Measurements from ENCODE around the gene GRIK3.

GRIK3 gene

GRCh38 chr1:37001703-37002102, 32.6 kb downstream of the GRIK3 start:
- H2AK5ac ChIP-seq (ENCODE audit: low read length, severe bottlenecking): no peak overlapping the region
- no peaks in the 10 kb centered on the region for H3K36me3 ChIP-seq (ENCODE audit: control insufficient read depth in 1 of 2, insufficient read depth in 2 of 2, low read depth in 1 of 2, low read length in 2 of 2)
- no peak overlapping the region for H3K4me3 ChIP-seq (ENCODE audit: insufficient read depth in 1 of 2, low read depth in 1 of 2, low read length in 2 of 2)
- H3K9me3 ChIP-seq (ENCODE audit: control insufficient read depth, low read length): no peaks in the 10 kb centered on the region
- peaks cover 0 to 8% of the 10 kb centered on the region in 2 experiments for H3K27me3 ChIP-seq (ENCODE audit: control insufficient read depth in 1 of 2, insufficient read depth in 1 of 2, low read length in 2 of 2)
- H3K9ac ChIP-seq (ENCODE audit: low read length): no peak overlapping the region
- no peak overlapping the region for H3K4me2 ChIP-seq (ENCODE audit: low read length, poor library complexity, severe bottlenecking)
- WGBS: 46% methylated on average over 2 of the region's 2 CpGs
- H3K18ac ChIP-seq (ENCODE audit: low read depth in 1 of 2, low read length in 2 of 2): no peak overlapping the region
- H2BK5ac ChIP-seq (ENCODE audit: low read depth, low read length, poor library complexity, severe bottlenecking): no peak overlapping the region
- no peaks in the 10 kb centered on the region for H3K4me1 ChIP-seq (ENCODE audit: control insufficient read depth, insufficient read depth, low read depth, low read length)
- no peak overlapping the region for H4K91ac ChIP-seq (ENCODE audit: low read length)
- H3K4ac ChIP-seq (ENCODE audit: low read depth in 1 of 2, low read length in 2 of 2): no peak overlapping the region
- no peak overlapping the region for H2AFZ ChIP-seq (ENCODE audit: low read depth, low read length)
- H2BK12ac ChIP-seq (ENCODE audit: low read length in 2 of 2): no peak overlapping the region
- no peak overlapping the region for H3K14ac ChIP-seq (ENCODE audit: low read length in 2 of 2)
- H3K23ac ChIP-seq (ENCODE audit: low read length in 2 of 2): no peak overlapping the region
- H2BK120ac ChIP-seq (ENCODE audit: low read depth, low read length): no peak overlapping the region
- H3K27ac ChIP-seq (ENCODE audit: low read length, poor library complexity, severe bottlenecking): no peak overlapping the region
- H4K8ac ChIP-seq (ENCODE audit: low read length): no peak overlapping the region
- DNase-seq: no peak
- no peaks in the 10 kb centered on the region for H3K79me1 ChIP-seq (replicated peaks; ENCODE audit: low read length, poor library complexity, severe bottlenecking)
- H2BK15ac ChIP-seq (ENCODE audit: low read depth, poor library complexity, severe bottlenecking): no peak overlapping the region

DNA sequence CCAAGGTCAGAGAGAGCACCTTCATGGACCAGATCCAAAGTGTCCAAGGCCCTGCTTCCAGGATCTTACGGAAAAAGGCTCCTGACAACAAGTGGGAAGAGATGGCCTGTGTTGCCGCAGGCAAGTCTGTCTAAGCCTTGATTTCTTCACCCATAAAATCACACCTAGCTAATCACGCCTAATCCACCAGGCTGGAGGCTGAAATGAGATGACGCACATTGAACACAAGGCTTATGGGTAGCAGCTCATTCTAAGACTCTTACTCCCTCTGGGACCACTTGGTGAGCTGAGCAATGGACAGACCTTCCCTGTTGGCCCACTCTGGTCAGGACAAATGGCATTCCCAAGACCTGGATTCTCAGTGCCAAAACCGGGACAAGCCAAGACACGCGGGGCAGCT, 38.2 kb downstream of the GRIK3 start:
- Histone ChIP-seq H3K4ac (ENCODE audit: low read depth in 1 of 2, low read length in 2 of 2) (no peak overlapping the region), H3K4me1 (ENCODE audit: control insufficient read depth, insufficient read depth, low read depth, low read length) (no peaks in the 10 kb centered on the region), H3K79me1 (replicated peaks; ENCODE audit: low read length, poor library complexity, severe bottlenecking) (no peaks in the 10 kb centered on the region), H2BK5ac (ENCODE audit: low read depth, low read length, poor library complexity, severe bottlenecking) (no peak overlapping the region), H2AK5ac (ENCODE audit: low read length, severe bottlenecking) (no peak overlapping the region), H2AFZ (ENCODE audit: low read depth, low read length) (no peak overlapping the region), H3K18ac (ENCODE audit: low read depth in 1 of 2, low read length in 2 of 2) (no peak overlapping the region), H3K23ac (ENCODE audit: low read length in 2 of 2) (no peak overlapping the region), H3K9me3 (ENCODE audit: control insufficient read depth, low read length) (no peaks in the 10 kb centered on the region), H3K27me3 (ENCODE audit: control insufficient read depth in 1 of 2, insufficient read depth in 1 of 2, low read length in 2 of 2) (peaks cover 0 to under 1% of the 10 kb centered on the region in 2 experiments), H3K36me3 (ENCODE audit: control insufficient read depth in 1 of 2, insufficient read depth in 2 of 2, low read depth in 1 of 2, low read length in 2 of 2) (no peaks in the 10 kb centered on the region), H3K4me3 (ENCODE audit: insufficient read depth in 1 of 2, low read depth in 1 of 2, low read length in 2 of 2) (no peak overlapping the region), H3K27ac (ENCODE audit: low read length, poor library complexity, severe bottlenecking) (no peak overlapping the region), H2BK120ac (ENCODE audit: low read depth, low read length) (no peak overlapping the region), H2BK12ac (ENCODE audit: low read length in 2 of 2) (no peak overlapping the region), H4K8ac (ENCODE audit: low read length) (no peak overlapping the region), H3K9ac (ENCODE audit: low read length) (no peak overlapping the region), H4K91ac (ENCODE audit: low read length) (no peak overlapping the region), H2BK15ac (ENCODE audit: low read depth, poor library complexity, severe bottlenecking) (no peak overlapping the region), H3K4me2 (ENCODE audit: low read length, poor library complexity, severe bottlenecking) (no peak overlapping the region), H3K14ac (ENCODE audit: low read length in 2 of 2) (no peak overlapping the region)
- no peak for DNase-seq
- WGBS: 87% methylated on average over 7 of the region's 7 CpGs

- H2BK5ac ChIP-seq (ENCODE audit: low read depth, low read length, poor library complexity, severe bottlenecking): no peak overlapping the region
- no peak overlapping the region for H2BK120ac ChIP-seq (ENCODE audit: low read depth, low read length)
- no peak overlapping the region for H2BK12ac ChIP-seq (ENCODE audit: low read length in 2 of 2)
- H4K8ac ChIP-seq (ENCODE audit: low read length): no peak overlapping the region
- H3K27me3 ChIP-seq (ENCODE audit: control insufficient read depth in 1 of 2, insufficient read depth in 1 of 2, low read length in 2 of 2): peaks cover 0 to 7% of the 10 kb centered on the region in 2 experiments
- H3K4ac ChIP-seq (ENCODE audit: low read depth in 1 of 2, low read length in 2 of 2): no peak overlapping the region
- no peak overlapping the region for H3K4me3 ChIP-seq (ENCODE audit: insufficient read depth in 1 of 2, low read depth in 1 of 2, low read length in 2 of 2)
- no peak overlapping the region for H3K23ac ChIP-seq (ENCODE audit: low read length in 2 of 2)
- H3K79me1 ChIP-seq (replicated peaks; ENCODE audit: low read length, poor library complexity, severe bottlenecking): no peaks in the 10 kb centered on the region
- H3K18ac ChIP-seq (ENCODE audit: low read depth in 1 of 2, low read length in 2 of 2): no peak overlapping the region
- H3K4me2 ChIP-seq (ENCODE audit: low read length, poor library complexity, severe bottlenecking): no peak overlapping the region
- DNase-seq: no peak
- no peaks in the 10 kb centered on the region for H3K4me1 ChIP-seq (ENCODE audit: control insufficient read depth, insufficient read depth, low read depth, low read length)
- no peak overlapping the region for H3K27ac ChIP-seq (ENCODE audit: low read length, poor library complexity, severe bottlenecking)
- no peak overlapping the region for H3K14ac ChIP-seq (ENCODE audit: low read length in 2 of 2)
- no peak overlapping the region for H2AFZ ChIP-seq (ENCODE audit: low read depth, low read length)
- H2AK5ac ChIP-seq (ENCODE audit: low read length, severe bottlenecking): no peak overlapping the region
- 78% methylated on average over 8 of the region's 8 CpGs for WGBS
- no peaks in the 10 kb centered on the region for H3K9me3 ChIP-seq (ENCODE audit: control insufficient read depth, low read length)
- no peak overlapping the region for H2BK15ac ChIP-seq (ENCODE audit: low read depth, poor library complexity, severe bottlenecking)
- H4K91ac ChIP-seq (ENCODE audit: low read length): no peak overlapping the region
- no peaks in the 10 kb centered on the region for H3K36me3 ChIP-seq (ENCODE audit: control insufficient read depth in 1 of 2, insufficient read depth in 2 of 2, low read depth in 1 of 2, low read length in 2 of 2)
- no peak overlapping the region for H3K9ac ChIP-seq (ENCODE audit: low read length)
These were observed 39.4 kb downstream of the GRIK3 start for GRCh38 chr1:36994868-36995267.

- no peaks in the 10 kb centered on the region for H3K79me1 ChIP-seq (replicated peaks; ENCODE audit: low read length, poor library complexity, severe bottlenecking)
- peaks cover 0 to 11% of the 10 kb centered on the region in 2 experiments for H3K27me3 ChIP-seq (ENCODE audit: control insufficient read depth in 1 of 2, insufficient read depth in 1 of 2, low read length in 2 of 2)
- no peak overlapping the region for H3K4ac ChIP-seq (ENCODE audit: low read depth in 1 of 2, low read length in 2 of 2)
- H3K4me2 ChIP-seq (ENCODE audit: low read length, poor library complexity, severe bottlenecking): no peak overlapping the region
- WGBS: 66% methylated on average over 2 of the region's 2 CpGs
- no peak overlapping the region for H3K23ac ChIP-seq (ENCODE audit: low read length in 2 of 2)
- H3K9ac ChIP-seq (ENCODE audit: low read length): no peak overlapping the region
- H4K91ac ChIP-seq (ENCODE audit: low read length): no peak overlapping the region
- no peak overlapping the region for H3K14ac ChIP-seq (ENCODE audit: low read length in 2 of 2)
- no peaks in the 10 kb centered on the region for H3K4me1 ChIP-seq (ENCODE audit: control insufficient read depth, insufficient read depth, low read depth, low read length)
- no peak overlapping the region for H2AK5ac ChIP-seq (ENCODE audit: low read length, severe bottlenecking)
- no peak for DNase-seq
- H2BK12ac ChIP-seq (ENCODE audit: low read length in 2 of 2): no peak overlapping the region
- H2AFZ ChIP-seq (ENCODE audit: low read depth, low read length): no peak overlapping the region
- H3K9me3 ChIP-seq (ENCODE audit: control insufficient read depth, low read length): no peaks in the 10 kb centered on the region
- H3K36me3 ChIP-seq (ENCODE audit: control insufficient read depth in 1 of 2, insufficient read depth in 2 of 2, low read depth in 1 of 2, low read length in 2 of 2): no peaks in the 10 kb centered on the region
- no peak overlapping the region for H3K4me3 ChIP-seq (ENCODE audit: insufficient read depth in 1 of 2, low read depth in 1 of 2, low read length in 2 of 2)
- H2BK5ac ChIP-seq (ENCODE audit: low read depth, low read length, poor library complexity, severe bottlenecking): no peak overlapping the region
- H3K27ac ChIP-seq (ENCODE audit: low read length, poor library complexity, severe bottlenecking): no peak overlapping the region
- H3K18ac ChIP-seq (ENCODE audit: low read depth in 1 of 2, low read length in 2 of 2): no peak overlapping the region
- H2BK15ac ChIP-seq (ENCODE audit: low read depth, poor library complexity, severe bottlenecking): no peak overlapping the region
- H2BK120ac ChIP-seq (ENCODE audit: low read depth, low read length): no peak overlapping the region
- no peak overlapping the region for H4K8ac ChIP-seq (ENCODE audit: low read length)
These were observed 40.0 kb downstream of the GRIK3 start for GRCh38 chr1:36994294-36994693.

Data from mesenchymal stem cell (in vitro differentiated cells and primary cell).